T-helper 1 cell (primary cell): Measurements from ENCODE around the gene TRPV6.
A peak's percentile ranks its signal among the peaks of the same experiment; 100 is the strongest.

Source experiments
- DNase-seq, 5 donors: peaks; one replicate each; pipeline ENCODE4 v3.0.0-alpha.2; 2012 to 2020

Gene TRPV6

DNA sequence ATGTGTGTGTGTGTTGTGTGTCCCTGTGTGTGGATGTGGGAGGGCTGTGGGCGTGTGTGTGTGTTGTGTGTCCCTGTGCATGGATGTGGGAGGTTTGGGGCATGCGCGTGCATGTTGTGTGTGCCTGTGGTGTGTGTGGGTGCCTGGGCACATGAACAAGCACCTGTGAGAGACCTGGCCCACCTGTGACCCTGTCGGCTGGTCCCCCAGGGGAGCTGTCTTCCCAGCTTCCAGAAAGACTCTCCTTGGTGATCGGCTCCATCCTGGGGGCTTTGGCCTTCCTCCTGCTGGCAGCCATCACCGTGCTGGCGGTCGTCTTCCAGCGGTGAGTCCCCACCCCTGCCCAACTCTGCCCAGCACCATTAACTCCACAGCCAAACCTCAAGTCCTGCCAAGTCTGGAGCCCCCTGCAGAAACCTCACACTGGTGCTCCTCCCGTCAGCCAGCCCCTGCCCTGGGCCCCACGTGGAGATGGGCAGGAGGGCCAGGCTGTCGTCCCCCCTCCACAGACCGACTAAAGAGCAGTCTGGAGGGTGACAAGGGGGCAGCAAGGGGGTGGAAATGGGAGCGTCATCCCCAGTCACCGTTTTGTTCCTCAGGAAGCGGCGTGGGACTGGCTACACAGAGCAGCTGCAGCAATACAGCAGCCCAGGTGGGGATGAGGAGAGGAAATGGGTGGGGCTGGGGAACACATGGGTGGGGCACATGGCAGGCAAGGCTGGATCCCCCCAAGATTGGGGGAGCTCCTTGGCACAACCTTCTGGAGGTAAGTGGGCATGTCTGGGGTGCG is 18.0 kb downstream of the TRPV6 start:
- DNase-seq: no peak

DNA sequence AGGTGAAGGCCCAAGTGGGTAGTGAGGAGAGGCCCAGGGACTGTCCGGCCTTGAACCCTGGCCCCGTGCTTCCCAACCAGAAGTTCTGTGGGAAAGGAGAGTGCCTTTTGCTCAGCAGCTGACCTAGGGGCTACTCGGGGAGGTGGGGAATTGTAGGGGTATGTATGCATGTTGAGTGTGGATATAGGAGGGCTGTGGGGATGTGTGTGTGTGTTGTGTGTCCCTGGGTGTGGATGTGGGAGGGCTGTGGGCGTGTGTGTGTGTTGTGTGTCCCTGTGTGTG is 18.5 kb downstream of the TRPV6 start:
- DNase-seq: no peak

DNA sequence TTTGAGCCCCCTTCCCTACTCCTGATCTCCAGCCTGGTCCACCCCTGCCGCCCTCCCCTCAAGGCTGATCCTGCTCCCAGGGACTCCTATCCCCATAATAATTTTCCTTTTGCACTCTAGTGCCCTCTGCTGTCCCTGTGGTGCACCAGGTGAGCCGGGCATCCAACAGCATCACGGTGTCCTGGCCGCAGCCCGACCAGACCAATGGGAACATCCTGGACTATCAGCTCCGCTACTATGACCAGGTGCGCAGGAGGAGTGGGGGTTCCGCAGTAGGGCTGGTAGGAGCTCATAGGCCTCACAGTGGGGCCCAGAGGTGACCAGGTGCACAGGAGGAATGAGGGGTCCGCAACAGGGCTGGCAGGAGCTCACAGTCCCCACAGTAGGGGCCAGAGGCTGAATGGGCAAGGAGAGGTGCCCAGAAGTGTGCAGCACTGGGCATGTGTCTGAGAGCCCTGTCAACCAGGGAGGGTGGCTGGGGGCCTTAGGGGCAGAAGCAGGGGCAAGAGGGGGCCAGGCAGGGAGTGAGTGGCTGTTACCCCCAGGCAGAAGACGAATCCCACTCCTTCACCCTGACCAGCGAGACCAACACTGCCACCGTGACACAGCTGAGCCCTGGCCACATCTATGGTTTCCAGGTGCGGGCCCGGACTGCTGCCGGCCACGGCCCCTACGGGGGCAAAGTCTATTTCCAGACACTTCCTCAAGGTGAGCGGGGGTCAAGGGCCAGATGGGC is 19.0 kb downstream of the TRPV6 start:
- no peak for DNase-seq

DNA sequence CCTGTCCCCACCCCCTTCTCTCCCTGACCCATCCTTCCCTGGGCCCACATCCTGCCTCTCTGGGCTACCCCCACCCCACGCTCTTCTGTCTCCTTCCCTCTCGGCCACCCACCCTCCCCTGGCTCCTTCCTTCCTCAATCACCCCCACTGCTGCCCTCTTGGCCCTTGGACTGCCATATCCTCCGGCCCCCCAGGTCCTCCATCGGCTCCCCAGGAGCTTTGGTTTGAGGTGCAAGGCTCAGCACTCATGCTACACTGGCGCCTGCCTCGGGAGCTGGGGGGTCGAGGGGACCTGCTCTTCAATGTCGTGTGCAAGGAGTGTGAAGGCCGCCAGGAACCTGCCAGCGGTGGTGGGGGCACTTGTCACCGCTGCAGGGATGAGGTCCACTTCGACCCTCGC is 19.8 kb downstream of the TRPV6 start:
- no peak for DNase-seq

DNA sequence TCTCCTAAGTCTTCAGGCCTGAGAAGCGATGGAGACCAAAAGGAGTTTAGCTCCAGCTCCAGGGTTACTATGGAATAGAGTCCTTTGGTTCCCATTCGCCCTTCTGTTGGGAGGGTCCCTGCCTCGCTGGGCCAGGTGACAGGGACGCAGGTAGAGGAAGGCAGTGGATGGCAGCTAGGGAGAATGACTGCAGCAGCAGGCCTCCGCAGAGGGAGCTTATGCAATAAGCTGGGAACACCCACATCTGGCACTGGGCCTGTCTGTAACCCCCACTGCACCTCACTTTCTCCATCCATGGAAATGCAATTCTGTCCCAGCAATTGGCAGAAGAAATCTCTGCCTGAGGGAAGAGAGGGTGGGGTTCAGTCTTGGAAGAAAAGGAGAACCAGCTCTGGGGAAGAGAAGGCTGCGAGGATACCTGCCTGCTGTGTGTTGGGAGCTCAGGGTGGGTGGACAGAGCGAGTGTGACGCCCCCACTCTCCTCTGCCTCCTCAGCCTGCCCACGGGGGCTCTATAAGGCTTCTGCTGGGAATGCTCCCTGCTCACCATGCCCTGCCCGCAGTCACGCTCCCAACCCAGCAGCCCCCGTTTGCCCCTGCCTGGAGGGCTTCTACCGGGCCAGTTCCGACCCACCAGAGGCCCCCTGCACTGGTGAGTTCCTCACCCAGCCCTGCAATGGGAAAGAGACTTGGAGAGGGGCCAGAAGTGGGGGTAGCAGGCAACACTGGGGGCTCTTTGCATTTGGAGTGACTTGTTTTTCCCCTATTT is 20.4 kb downstream of the TRPV6 start:
- no peak for DNase-seq

DNA sequence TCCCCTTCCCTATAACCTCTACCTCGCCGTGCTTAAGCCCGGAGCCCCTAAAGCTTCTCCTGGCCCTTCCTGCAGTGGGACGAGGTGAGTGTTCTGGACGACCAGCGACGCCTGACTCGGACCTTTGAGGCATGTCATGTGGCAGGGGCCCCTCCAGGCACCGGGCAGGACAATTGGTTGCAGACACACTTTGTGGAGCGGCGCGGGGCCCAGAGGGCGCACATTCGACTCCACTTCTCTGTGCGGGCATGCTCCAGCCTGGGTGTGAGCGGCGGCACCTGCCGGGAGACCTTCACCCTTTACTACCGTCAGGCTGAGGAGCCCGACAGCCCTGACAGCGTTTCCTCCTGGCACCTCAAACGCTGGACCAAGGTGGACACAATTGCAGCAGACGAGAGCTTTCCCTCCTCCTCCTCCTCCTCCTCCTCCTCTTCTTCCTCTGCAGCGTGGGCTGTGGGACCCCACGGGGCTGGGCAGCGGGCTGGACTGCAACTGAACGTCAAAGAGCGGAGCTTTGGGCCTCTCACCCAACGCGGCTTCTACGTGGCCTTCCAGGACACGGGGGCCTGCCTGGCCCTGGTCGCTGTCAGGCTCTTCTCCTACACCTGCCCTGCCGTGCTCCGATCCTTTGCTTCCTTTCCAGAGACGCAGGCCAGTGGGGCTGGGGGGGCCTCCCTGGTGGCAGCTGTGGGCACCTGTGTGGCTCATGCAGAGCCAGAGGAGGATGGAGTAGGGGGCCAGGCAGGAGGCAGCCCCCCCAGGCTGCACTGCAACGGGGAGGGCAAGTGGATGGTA is 21.5 kb downstream of the TRPV6 start:
- DNase-seq: no peak

DNA sequence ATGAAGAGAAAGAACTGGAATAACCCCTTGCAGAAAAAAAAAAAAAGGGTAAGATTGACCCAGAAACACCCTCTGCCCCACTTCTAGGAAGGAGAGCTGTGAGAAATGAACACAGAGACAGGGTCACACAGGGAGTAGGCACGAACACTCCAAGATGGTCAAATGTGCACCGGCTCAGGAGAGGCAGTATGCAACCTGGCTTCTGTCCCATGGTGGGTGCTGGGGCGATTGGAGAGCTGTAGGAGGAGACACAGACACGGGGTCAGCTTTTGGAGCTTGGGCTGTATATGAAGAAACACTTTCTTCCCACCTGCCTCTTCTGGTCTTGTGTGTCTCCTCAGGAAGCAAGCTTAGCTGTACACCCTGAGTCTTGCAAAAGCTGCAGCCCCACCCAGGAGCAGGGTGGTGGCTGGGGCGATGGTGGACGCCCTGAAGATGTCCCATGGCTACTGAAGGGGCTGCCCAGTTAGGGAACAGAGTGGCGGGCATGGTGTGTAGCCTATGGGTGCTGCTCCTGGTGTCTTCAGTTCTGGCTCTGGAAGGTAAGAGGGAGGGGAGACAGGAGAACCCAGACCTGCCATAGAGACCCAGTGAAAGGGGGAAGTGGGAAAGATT is 22.7 kb downstream of the TRPV6 start:
- no peak for DNase-seq

DNA sequence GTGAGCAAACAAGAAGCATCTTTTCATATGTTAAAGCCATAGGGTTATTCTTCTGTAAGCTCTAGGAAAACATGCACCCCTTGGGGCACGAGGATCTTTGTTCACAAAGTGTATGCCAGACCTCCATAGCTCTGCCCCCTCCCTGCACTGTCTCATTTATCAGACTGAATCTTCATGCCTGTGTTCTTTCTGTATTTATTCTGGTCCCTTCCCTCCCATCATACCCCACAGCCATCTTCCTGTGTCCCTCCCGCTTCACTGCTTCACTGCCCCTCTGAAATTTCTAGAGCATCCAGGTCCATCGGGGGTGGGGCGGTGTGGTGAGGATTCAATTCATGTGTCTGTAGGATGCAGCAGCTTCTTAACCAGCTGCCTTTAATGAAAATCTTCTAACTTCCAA is 23.2 kb downstream of the TRPV6 start:
- no peak for DNase-seq

DNA sequence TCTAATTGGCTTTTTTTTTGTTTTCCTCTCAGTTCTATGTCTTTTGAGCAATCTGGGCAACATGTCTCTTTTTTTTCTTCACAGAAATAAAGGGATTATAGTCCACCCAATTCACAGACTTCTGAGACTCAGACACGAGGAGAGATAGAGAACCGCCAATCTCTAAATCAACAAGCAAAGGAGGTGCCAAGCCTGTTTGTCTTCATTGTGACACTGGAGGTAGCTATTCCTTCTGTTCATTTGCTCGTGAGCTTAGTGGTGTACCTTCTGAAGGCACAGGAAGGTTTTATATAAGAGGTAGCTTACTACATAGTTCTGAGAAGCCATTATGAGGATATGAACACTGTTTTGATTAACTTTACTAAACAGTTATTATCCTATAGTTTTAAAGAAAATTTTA is 24.6 kb downstream of the TRPV6 start:
- DNase-seq: no peak

DNA sequence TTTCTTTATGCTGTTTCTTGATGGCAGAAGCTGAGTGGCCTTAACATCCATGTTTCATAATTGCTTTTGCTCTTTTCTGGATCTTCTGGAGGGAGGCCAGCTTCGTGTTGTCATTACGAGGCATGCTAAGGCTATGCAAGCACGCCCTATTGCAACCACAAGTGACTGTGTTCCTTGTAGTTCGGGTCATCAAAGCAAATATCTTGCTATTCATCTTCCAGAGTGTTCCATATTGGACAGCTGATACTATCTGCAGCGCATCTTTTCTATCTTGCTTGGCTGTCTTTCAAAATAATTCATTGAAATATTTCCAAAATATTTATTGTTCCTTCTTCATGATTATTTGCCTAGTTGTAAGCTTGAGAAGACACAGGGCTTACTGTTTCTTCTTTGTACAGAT is 25.7 kb downstream of the TRPV6 start:
- DNase-seq: no peak

DNA sequence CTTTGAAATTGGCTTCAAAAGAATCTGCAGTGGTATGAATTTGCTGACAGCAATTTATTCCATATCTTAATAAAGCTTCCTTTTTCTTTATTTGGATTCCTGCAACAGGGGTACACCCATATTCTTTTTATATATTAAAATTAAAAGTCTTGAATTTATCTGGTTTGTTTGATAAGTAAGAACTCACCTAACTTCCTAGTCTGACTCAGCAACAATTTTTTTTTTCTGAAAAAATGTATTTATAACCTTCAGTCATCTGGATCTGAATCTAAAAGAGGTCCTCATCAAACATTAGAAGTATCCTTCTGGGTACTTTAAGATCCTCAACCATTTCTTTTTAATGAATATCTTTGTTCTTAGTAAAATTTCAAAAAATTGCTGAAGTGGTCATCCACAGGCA is 26.1 kb downstream of the TRPV6 start:
- no peak for DNase-seq

DNA sequence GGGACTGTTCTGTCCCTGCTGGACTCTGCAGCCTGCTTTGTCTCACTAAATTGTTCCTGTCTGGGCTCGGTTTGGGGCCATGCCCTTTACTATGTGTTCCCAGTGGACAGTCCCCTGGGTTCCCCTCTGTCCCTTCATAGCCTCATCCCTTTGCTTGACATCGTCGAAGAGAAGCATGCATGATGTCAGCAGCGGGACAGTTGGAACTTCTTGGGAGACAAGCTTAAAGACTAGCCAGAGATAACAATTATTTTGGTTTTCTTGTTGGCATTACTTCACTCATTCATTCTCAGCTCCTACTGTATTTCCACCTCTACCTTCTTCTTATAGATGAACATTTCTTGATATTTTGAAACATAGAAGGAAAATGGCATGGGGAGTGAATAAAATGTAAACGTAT is 27.9 kb downstream of the TRPV6 start:
- DNase-seq: no peak

DNA sequence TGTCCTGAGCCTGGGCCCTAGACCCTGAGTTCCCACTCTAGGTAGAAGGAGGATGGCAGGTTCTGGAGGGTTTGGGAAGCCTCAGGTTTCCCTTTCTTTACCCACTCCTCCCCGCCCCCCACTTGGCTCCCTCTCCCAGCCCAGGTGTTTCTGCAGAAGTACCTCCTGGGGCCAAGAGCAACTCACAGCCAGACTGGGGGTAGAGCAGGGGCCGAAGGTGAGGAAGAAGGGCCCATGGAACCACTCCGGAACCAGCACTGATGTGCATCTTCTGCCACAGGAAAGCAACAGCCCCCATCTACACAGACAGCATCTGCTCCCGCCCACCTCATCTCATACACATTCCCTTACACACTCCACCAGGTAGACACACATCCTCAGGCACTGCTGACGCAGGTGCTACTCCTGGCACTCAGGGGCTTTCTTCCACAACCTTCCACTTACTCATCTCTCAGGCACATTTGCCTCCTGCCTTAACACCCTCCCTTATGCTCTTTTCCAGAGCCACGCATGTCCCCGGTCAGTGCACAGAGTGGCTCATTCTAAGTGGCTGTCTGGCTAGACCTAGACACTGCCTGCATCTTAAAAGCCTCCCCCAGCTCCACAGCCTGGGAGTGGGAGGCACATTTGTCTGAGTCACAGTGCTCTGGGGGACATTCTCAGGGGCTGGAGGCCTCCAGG is 28.8 kb downstream of the TRPV6 start:
- DNase-seq: no peak

DNA sequence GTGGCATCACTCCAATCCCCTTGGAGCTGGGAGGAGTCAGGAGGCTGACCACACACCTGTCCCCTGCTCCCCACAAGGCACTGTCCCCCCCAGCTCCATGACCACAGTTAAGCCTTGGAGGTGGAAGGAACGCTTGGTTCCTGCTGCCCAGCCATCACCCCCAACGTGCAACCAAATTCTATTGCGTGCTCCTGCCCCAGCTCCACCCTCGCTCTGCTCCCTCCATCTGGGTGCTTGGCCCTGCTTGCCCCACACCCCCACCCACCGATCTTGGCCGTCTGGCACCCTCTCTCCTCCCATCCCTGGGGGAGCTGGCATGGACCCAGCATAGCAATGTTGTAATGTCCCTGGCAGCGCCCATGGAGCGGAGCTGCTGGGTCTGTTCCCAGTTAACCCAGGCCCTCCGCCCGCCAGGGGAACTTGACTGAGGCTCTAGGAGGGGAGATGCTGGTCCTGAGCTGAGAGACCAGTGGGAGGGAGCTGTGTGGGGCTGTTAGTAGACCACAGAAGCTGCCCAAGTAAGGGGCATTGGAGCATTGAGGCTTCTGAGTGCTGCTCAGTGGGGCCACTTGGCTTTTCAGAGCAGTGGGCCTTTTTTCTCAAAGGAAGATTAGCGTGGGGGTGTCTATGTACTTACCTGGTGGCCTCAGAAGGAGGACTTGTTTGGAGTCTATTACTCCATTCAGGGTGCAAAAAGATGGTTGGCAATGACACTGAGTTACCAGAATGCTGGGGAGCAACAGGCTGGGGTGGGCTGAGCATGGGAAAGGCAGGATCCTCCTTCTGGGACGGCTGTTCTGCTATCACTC is 29.6 kb downstream of the TRPV6 start:
- DNase-seq: no peak

DNA sequence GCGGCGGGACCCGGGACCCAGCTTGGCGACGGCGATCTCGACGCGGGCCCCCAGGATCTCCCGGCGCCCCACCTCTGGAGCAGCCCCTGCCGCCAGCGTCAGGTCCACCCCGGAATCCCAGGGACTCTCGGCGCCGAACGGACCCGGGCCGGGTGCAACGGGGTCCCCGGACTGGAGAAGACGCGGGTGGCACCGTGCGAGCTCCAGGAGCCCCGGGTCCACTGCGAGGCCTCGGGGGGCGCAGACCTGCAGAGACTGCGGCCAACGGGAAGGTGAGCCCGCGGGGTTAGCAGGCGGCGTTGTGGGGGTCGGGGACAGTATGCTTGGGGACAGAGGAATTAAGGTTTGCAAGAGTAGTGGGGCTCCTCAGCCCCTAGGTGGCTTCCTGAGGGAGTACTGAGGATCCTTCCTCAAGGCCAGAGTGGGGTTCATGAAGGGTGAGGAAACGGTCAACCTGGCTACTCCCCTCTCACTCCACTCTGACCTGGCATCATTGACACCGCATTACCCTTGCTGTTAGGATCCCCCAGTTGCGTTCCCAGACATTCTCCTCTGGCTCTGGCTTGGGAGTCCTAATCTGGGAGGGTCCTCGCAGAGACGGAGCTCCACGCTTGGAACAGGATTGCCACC is 30.3 kb downstream of the TRPV6 start:
- no peak for DNase-seq

DNA sequence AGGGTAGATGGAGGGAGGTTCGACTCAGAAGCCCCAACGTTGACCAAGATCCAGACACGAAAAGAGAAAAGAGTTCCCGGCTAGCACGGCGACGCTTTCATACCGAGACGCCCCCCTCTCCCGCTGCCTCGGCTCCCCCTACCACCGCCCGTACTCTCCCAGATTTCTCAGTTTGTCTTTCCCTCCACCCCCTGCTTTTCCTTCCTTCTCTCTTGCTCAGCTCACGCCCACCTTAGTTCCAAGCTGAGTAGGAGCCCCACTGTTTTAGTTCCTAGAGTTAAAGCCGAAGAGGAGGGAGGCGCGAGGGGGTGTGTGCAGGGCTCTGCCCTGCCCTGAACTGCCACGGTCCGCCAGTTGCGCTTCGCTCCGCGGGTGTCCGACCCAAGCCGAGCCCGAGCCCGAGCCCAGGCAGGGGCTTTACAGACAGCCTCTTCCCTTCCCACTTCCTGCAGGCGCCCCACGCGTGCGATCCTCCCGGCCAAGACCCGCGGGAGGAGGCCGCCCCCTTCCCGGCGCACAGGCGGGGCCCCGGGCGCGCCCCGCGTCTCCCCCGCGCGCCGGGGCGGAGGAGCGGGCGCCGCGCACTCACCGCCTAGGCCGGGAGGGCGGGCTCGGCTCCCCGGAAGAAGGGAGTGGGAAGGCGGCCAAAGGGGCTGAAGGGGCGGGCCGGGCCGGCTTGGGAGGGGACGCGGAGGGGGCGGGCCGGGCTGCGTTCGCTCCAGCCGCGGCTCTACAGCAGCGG is 31.0 kb downstream of the TRPV6 start, which contains the start of gene EPHB6:
EPHB6 (plus strand) TSS at position 705 of the 742 bp plus-strand sequence. CDS start 8,152 bp downstream, outside the sequence.
- peak; percentile 38 to 58 (median 41) for DNase-seq

DNA sequence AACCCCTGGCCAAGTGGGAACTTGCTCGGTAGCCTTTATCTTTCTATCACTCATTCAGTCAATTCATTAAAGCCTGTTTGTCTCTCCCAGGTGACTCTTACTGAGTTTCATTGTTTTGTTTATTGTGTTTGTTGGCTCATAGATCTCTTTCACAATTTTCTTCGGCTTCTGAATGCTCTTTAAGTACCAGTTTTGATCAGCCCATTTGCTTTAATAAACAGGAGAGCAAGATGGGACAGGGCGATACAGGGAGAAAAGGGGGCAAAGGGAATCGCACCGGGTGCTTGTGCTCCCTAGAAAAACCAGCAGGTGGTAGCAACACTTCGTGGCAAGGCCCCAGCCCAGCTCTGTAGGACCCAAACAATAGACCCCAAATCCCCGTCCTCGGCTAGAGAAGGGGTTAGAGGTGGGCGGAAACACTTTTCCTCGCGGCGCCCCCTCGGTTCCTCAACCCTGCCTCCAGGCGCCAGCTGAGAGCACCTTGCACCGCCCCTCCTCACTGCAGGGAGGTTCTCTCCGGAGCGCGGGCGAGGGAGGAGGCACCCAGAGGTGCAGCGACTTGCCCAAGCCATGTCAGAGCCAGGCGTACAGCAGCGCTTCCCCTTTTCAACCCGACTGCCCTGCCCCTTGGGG is 31.7 kb downstream of the TRPV6 start:
- DNase-seq: peak; percentile 35 to 60 (median 44)

DNA sequence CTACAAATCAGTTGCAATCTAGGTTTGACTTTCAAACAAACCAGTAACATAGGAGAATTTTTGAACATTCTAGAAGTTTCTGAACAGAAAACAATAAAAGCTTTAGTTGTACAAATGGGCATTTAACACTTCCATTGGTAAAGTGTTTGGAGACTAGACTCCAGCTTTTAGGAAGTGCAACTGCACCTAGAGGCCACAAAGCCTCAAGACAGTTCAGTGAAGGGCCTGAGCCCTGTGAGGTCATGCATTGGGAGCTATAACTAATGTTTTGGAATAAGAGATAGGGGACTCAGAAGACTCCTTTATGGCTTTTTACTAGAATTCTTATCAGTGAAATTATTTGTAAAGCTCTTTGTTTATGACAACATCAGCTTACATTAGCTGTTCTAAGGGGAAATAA is 33.6 kb downstream of the TRPV6 start:
- no peak for DNase-seq

DNA sequence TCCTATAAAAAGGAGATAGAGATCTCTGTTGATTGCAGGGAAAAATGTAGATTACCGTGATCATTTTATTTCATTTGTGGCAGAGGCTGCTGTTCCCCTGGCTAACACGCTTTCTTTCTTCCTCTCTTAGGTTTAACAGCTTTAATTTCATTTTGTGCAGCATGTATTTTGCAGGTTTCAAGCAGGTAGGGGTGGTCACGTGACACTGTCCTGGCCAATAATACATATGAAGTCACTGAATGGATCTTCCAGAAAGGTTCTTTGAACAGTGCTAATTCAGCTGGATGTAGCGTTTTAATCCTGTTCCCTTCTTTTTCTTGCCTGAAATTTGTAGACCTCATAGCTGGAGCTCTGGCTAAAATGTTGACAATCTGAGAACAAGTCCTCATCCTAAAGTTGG is 34.3 kb downstream of the TRPV6 start:
- DNase-seq: no peak
